ENCODE data around the gene KIF5A.
"Not testable (repeated sequence)": the region's sequence is repeated elsewhere in the genome, so short reads cannot be mapped to it uniquely, and the experiment has no call there.

KIF5A gene

GRCh38 chr12:57558864-57559263 is 9.0 kb downstream of the KIF5A start:
- DNase-seq, result no peak

GRCh38 chr12:57560516-57560915 is 10.7 kb downstream of the KIF5A start:
- no peak for DNase-seq

- peak; percentile 9 for DNase-seq
Measured at GRCh38 chr12:57561117-57561516, 11.3 kb downstream of the KIF5A start.

GRCh38 chr12:57563358-57563757 is 13.5 kb downstream of the KIF5A start:
- DNase-seq, result no peak

GRCh38 chr12:57564178-57564740 is 14.4 kb downstream of the KIF5A start:
- DNase-seq, result no peak

- DNase-seq, result no peak
Measured at GRCh38 chr12:57568838-57569237, 19.0 kb downstream of the KIF5A start.

- DNase-seq, result no peak
Measured at GRCh38 chr12:57569858-57570257, 20.0 kb downstream of the KIF5A start.

GRCh38 chr12:57570438-57570837 is 20.6 kb downstream of the KIF5A start:
- DNase-seq, result not testable (repeated sequence)

- DNase-seq, result no peak
Measured at GRCh38 chr12:57571926-57572762, 22.3 kb downstream of the KIF5A start.

- DNase-seq, result no peak
Measured at GRCh38 chr12:57574795-57575194, 25.0 kb downstream of the KIF5A start.

GRCh38 chr12:57575771-57576612 is 26.1 kb downstream of the KIF5A start:
- no peak for DNase-seq

GRCh38 chr12:57576613-57577160 is 26.8 kb downstream of the KIF5A start:
- no peak for DNase-seq

GRCh38 chr12:57577981-57578758 is 28.3 kb downstream of the KIF5A start:
- DNase-seq, result no peak

GRCh38 chr12:57579011-57579410 is 29.2 kb downstream of the KIF5A start:
- no peak for DNase-seq

- DNase-seq, result no peak
Measured at GRCh38 chr12:57579677-57580465, 30.0 kb downstream of the KIF5A start.

GRCh38 chr12:57580466-57580795 is 30.6 kb downstream of the KIF5A start:
- no peak for DNase-seq

- no peak for DNase-seq
Measured at GRCh38 chr12:57581802-57582201, 32.0 kb downstream of the KIF5A start.

GRCh38 chr12:57582440-57582839 is 32.6 kb downstream of the KIF5A start:
- DNase-seq, result no peak

GRCh38 chr12:57583008-57583831 is 33.4 kb downstream of the KIF5A start:
- peak; percentile 91 for DNase-seq

- DNase-seq, result no peak
Measured at GRCh38 chr12:57584050-57584449, 34.2 kb downstream of the KIF5A start.

GRCh38 chr12:57584690-57585089 is 34.8 kb downstream of the KIF5A start:
- DNase-seq, result no peak

All from OCI-M1 (cell line).